ENCODE data around the gene EVL.
"Not testable (repeated sequence)": the region's sequence is repeated elsewhere in the genome, so short reads cannot be mapped to it uniquely, and the experiment has no call there.

Gene EVL

GRCh38 chr14:100039903-100040302 lies 25.3 kb upstream of the EVL start:
- no peak for DNase-seq

- no peak for DNase-seq
Measured at GRCh38 chr14:100041271-100041670, 24.0 kb upstream of the EVL start.

GRCh38 chr14:100042286-100042685 lies 22.9 kb upstream of the EVL start:
- no peak for DNase-seq

- no peak for DNase-seq
Measured at GRCh38 chr14:100045642-100046344, 19.4 kb upstream of the EVL start.

GRCh38 chr14:100047600-100047999 lies 17.6 kb upstream of the EVL start:
- no peak for DNase-seq

GRCh38 chr14:100048786-100049185 lies 16.4 kb upstream of the EVL start:
- no peak for DNase-seq

GRCh38 chr14:100049220-100049619 lies 16.0 kb upstream of the EVL start:
- no peak for DNase-seq

- DNase-seq: no peak
Measured at GRCh38 chr14:100051103-100051502, 14.1 kb upstream of the EVL start.

GRCh38 chr14:100051543-100051942 lies 13.7 kb upstream of the EVL start:
- DNase-seq: no peak

GRCh38 chr14:100052819-100053218 lies 12.4 kb upstream of the EVL start:
- DNase-seq: no peak

- no peak for DNase-seq
Measured at GRCh38 chr14:100054316-100055075, 10.7 kb upstream of the EVL start.

- DNase-seq: no peak
Measured at GRCh38 chr14:100056431-100056830, 8.8 kb upstream of the EVL start.

GRCh38 chr14:100056964-100057795 lies 8.0 kb upstream of the EVL start:
- DNase-seq: no peak

- no peak for DNase-seq
Measured at GRCh38 chr14:100058777-100059437, 6.3 kb upstream of the EVL start.

GRCh38 chr14:100059438-100059781 lies 5.8 kb upstream of the EVL start:
- no peak for DNase-seq

GRCh38 chr14:100060760-100061159 lies 4.5 kb upstream of the EVL start:
- no peak for DNase-seq

- DNase-seq: no peak
Measured at GRCh38 chr14:100062590-100062989, 2.6 kb upstream of the EVL start.

GRCh38 chr14:100063314-100063941 lies 1.8 kb upstream of the EVL start:
- DNase-seq: no peak

- not testable (repeated sequence) for DNase-seq
Measured at GRCh38 chr14:100064335-100065092, 708 bp upstream of the EVL start.

- peak in 3 of 4 experiments; percentile 47 to 64 (median 59) for DNase-seq
Measured at GRCh38 chr14:100065942-100066574, 836 bp downstream of the EVL start.

- no peak for DNase-seq
Measured at GRCh38 chr14:100066962-100067361, 1.7 kb downstream of the EVL start.
